PC-3 (cell line): ENCODE measurements around the gene FMNL3. TPM values are rescaled to one million over a fixed set of nuclear protein-coding genes. Genes with fewer than 3 reads are reported as not detected.

Source experiments
- ATAC-seq: fragments of 200-7000 bp; cut with Tn5 transposase; 2 replicates; pipeline ENCODE4 v1.9.1; 2020; ENCODE audit warnings: mild to moderate bottlenecking, moderate library complexity
- BruUV-seq: library from RNA; stranded (reverse); fragments of 400-500 nt; replicated peaks from 2 replicates; lab custom pipeline; 2021; lab: Mats Ljungman, UMichigan
- CTCF ChIA-PET: fragments of 300-600 bp; sonication (Branson Sonifier 250); formaldehyde crosslinking; loops from one replicate; lab custom pipeline; 2022; ENCODE audit warnings: antibody characterized with exemption; lab: Charles Lee
- POLR2A ChIA-PET: fragments of 300-600 bp; sonication (Branson Sonifier 250); formaldehyde crosslinking; loops from one replicate; lab custom pipeline; 2022; ENCODE audit warnings: antibody characterized with exemption; ENCODE audit not compliant: unreplicated experiment; lab: Charles Lee
- DNase-seq: peaks from one replicate; pipeline ENCODE4 v3.0.0-alpha.2; 2015
- H2AFZ ChIP-seq: fragments of 300-600 bp; sonication (generic); 2 replicates; pipeline ENCODE4 v1.6.0; 2016; ENCODE audit warnings: antibody characterized with exemption, low read length
- H3F3A ChIP-seq: fragments of 300-600 bp; sonication (generic); one replicate; pipeline ENCODE4 v1.6.0; 2017; ENCODE audit warnings: antibody characterized with exemption, low read length, control low read depth, mild to moderate bottlenecking; ENCODE audit not compliant: unreplicated experiment
- H3K27ac ChIP-seq: fragments of 300-600 bp; sonication (generic); 2 replicates; pipeline ENCODE4 v1.5.1; 2016; ENCODE audit warnings: mild to moderate bottlenecking, low read length
- H3K27me3 ChIP-seq: fragments of 300-600 bp; sonication (generic); 2 replicates; pipeline ENCODE4 v1.6.1; 2016; ENCODE audit warnings: low read length, mixed read lengths
- H3K36me3 ChIP-seq: fragments of 300-600 bp; sonication (generic); 2 replicates; pipeline ENCODE4 v1.6.1; 2016; ENCODE audit warnings: low read depth, mixed run types, low read length, mixed read lengths
- H3K4me1 ChIP-seq: fragments of 300-600 bp; sonication (generic); 2 replicates; pipeline ENCODE4 v1.5.1; 2016; ENCODE audit warnings: low read length; ENCODE audit not compliant: insufficient read depth
- H3K4me2 ChIP-seq: fragments of 300-600 bp; sonication (generic); 2 replicates; pipeline ENCODE4 v1.6.0; 2016; ENCODE audit warnings: low read length
- H3K4me3 ChIP-seq: fragments of 300-600 bp; sonication (generic); 2 replicates; pipeline ENCODE4 v1.5.1; 2016; ENCODE audit warnings: mild to moderate bottlenecking, low read length, mixed read lengths
- H3K79me2 ChIP-seq: fragments of 300-600 bp; sonication (generic); 2 replicates; pipeline ENCODE4 v1.6.1; 2017; ENCODE audit warnings: low read length, mixed read lengths
- H3K9ac ChIP-seq: fragments of 300-600 bp; sonication (generic); 2 replicates; pipeline ENCODE4 v1.6.0; 2016; ENCODE audit warnings: mild to moderate bottlenecking, low read length
- H3K9me2 ChIP-seq: fragments of 300-600 bp; sonication (generic); replicated peaks from 2 replicates; pipeline ENCODE4 v1.6.1; 2016; ENCODE audit warnings: mixed run types, low read length, mixed read lengths
- H3K9me3 ChIP-seq: fragments of 300-600 bp; sonication (generic); 2 replicates; pipeline ENCODE4 v1.6.1; 2016; ENCODE audit warnings: low read length, mixed read lengths
- H4K20me1 ChIP-seq: fragments of 300-600 bp; sonication (generic); 2 replicates; pipeline ENCODE4 v1.6.1; 2016; ENCODE audit warnings: low read length, mixed read lengths
- EZH2 ChIP-seq: fragments of 300-600 bp; sonication (generic); IDR thresholded peaks from one replicate; pipeline ENCODE4 v1.6.1; 2017; ENCODE audit warnings: antibody characterized with exemption, mild to moderate bottlenecking, low read length; ENCODE audit not compliant: unreplicated experiment
- EZH2phosphoT487 ChIP-seq: fragments of 300-600 bp; sonication (generic); IDR thresholded peaks from 2 replicates; pipeline ENCODE4 v1.6.1; 2018; ENCODE audit warnings: mild to moderate bottlenecking, antibody characterized with exemption, low read length, borderline replicate concordance
- intact Hi-C: fragments of 100-400 bp; cut with micrococcal nuclease; formaldehyde crosslinking; loops from 2 replicates; pipeline ENCODE4 v1.9.0; 2023
- total RNA-seq: library from RNA; depleted of rRNA; stranded (reverse); fragments of >200 nt; gene quantifications from 2 replicates; pipeline ENCODE4 v1.2.3, GENCODE V29; 2014
- TF ChIP-seq, protein P1 (sequence below): fragments of 300-600 bp; sonication (generic); conservative IDR thresholded peaks from 2 replicates; pipeline ENCODE4 v1.5.1; 2017; ENCODE audit warnings: antibody characterized with exemption, low read depth, mild to moderate bottlenecking, low read length

FMNL3 gene
- total RNA-seq, 1 experiment from 2014 or later, result 6.2 TPM

- Histone ChIP-seq H3K27ac (no peak overlapping the region), H3K4me1 (peaks cover 14% of the 10 kb centered on the region; the same call in 1 of the 2 replicates), H3K9ac (no peak overlapping the region), H3K4me2 (no peak overlapping the region), H3K79me2 (peaks cover 4% of the 10 kb centered on the region; the same call in 1 of the 2 replicates), H3K36me3 (no peaks in the 10 kb centered on the region), H3F3A (no peaks in the 10 kb centered on the region), H3K9me2 (no peaks in the 10 kb centered on the region), H3K4me3 (no peak overlapping the region), H3K27me3 (no peaks in the 10 kb centered on the region), H4K20me1 (no peaks in the 10 kb centered on the region), H2AFZ (no peak overlapping the region), H3K9me3 (no peaks in the 10 kb centered on the region)
- no peak for DNase-seq
- ChIA-PET CTCF (no interaction called here), POLR2A (interaction anchor here (0.5 kb wide), 1 partner anchor 455 kb away, joined by 12 read pairs; no protein-coding TSS in a partner anchor)
- TF ChIP-seq, protein P1, sequence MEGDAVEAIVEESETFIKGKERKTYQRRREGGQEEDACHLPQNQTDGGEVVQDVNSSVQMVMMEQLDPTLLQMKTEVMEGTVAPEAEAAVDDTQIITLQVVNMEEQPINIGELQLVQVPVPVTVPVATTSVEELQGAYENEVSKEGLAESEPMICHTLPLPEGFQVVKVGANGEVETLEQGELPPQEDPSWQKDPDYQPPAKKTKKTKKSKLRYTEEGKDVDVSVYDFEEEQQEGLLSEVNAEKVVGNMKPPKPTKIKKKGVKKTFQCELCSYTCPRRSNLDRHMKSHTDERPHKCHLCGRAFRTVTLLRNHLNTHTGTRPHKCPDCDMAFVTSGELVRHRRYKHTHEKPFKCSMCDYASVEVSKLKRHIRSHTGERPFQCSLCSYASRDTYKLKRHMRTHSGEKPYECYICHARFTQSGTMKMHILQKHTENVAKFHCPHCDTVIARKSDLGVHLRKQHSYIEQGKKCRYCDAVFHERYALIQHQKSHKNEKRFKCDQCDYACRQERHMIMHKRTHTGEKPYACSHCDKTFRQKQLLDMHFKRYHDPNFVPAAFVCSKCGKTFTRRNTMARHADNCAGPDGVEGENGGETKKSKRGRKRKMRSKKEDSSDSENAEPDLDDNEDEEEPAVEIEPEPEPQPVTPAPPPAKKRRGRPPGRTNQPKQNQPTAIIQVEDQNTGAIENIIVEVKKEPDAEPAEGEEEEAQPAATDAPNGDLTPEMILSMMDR, result no peak
- TF ChIP-seq EZH2phosphoT487 (no peak), EZH2 (no peak)
- intact Hi-C loops, result no loop called here
- BruUV-seq, result no TSS peak
- no peak for ATAC-seq
Measured at GRCh38 chr12:49702676-49703215, 4.5 kb downstream of the FMNL3 start.

DNA sequence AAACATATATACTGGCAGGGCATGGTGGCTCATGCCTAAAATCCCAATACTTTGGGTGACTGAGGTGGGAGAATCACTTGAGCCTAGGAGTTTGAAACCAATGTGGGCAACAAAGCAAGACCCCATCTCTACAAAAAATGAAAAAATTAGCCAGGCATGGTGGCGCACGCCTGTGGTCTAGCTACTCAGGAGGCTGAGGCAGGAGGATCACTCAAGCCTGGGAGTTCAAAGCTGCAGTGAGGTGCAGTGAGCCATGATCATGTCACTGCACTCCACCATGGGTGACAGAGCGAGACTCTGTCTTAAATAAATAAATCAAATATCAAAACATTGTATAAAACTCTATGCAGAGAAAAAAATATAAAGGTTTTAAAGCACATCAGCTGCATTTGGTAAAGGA, 5.2 kb downstream of the FMNL3 start:
- ChIA-PET CTCF (no interaction called here), POLR2A (no interaction called here)
- H3K9ac ChIP-seq, result no peak overlapping the region
- peaks cover 14% of the 10 kb centered on the region; the same call in 1 of the 2 replicates for H3K4me1 ChIP-seq
- BruUV-seq, result no TSS peak
- H3K4me2 ChIP-seq, result no peak overlapping the region
- no peak overlapping the region for H2AFZ ChIP-seq
- H3K36me3 ChIP-seq, result no peaks in the 10 kb centered on the region
- intact Hi-C loops, result no loop called here
- no peak for DNase-seq
- no peak overlapping the region for H3K27ac ChIP-seq
- no peaks in the 10 kb centered on the region for H3K9me3 ChIP-seq
- TF ChIP-seq EZH2phosphoT487, result no peak
- TF ChIP-seq, protein P1, result no peak
- TF ChIP-seq EZH2, result no peak
- no peak for ATAC-seq
- H3K27me3 ChIP-seq, result no peaks in the 10 kb centered on the region
- H3K79me2 ChIP-seq, result peaks cover 4% of the 10 kb centered on the region; the same call in 1 of the 2 replicates
- H3K9me2 ChIP-seq, result no peaks in the 10 kb centered on the region
- H3F3A ChIP-seq, result no peaks in the 10 kb centered on the region
- no peaks in the 10 kb centered on the region for H4K20me1 ChIP-seq
- no peak overlapping the region for H3K4me3 ChIP-seq
